K562 (cell line): ENCODE measurements around the gene TAAR8. TPM values are rescaled to one million over a fixed set of nuclear protein-coding genes. Genes with fewer than 3 reads are reported as not detected.

Experiments used
- ATAC-seq: fragments of 200-7000 bp; cut with Tn5 transposase; 3 replicates; pipeline ENCODE4 v1.9.1; 2020; ENCODE audit warnings: moderate library complexity
- BruUV-seq: library from RNA; stranded (reverse); fragments of 400-500 nt; replicated peaks from 2 replicates; lab custom pipeline; 2021; lab: Mats Ljungman, UMichigan
- CTCF ChIA-PET: fragments of 300-600 bp; formaldehyde crosslinking; extraction: SDS; loops from one replicate; lab custom pipeline; 2021; ENCODE audit warnings: low intra/inter-chr PET ratio; lab: Yijun Ruan, JAX
- POLR2A ChIA-PET: fragments of 300-600, 350-650 bp; sonication (Branson Sonifier 250); formaldehyde crosslinking; extraction: SDS; loops from one replicate; lab custom pipeline; 2021; ENCODE audit warnings: antibody characterized with exemption, inconsistent platforms; lab: Yijun Ruan, JAX
- DNase-seq, 4 experiments: peaks; one replicate each; pipeline versions ENCODE4 v3.0.0 to v3.0.0-alpha.2; 2011 to 2018; ENCODE audit warnings: low spot score in 3 of 4, mixed read lengths in 3 of 4; ENCODE audit errors: extremely low read depth in 1 of 4
- FAIRE-seq: peaks from 2 replicates; lab custom pipeline; 2011; peaks lifted over from hg19 to GRCh38; lab: Jason Lieb, UNC
- H2AFZ ChIP-seq: 2 replicates; pipeline ENCODE4 v1.6.0; 2011; ENCODE audit warnings: low read depth, low read length, control low read depth, inconsistent platforms
- H3K27ac ChIP-seq: fragments of 200-600 bp; 3 replicates; pipeline ENCODE4 v1.8.0; 2011; ENCODE audit warnings: low read depth, mild to moderate bottlenecking, control low read depth, inconsistent platforms, low read length, moderate library complexity, mixed read lengths; ENCODE audit errors: extremely low read depth
- H3K27me3 ChIP-seq, 2 experiments: fragments of 300-600 bp in 1 of 2; 2 replicates in 1 of 2; 3 replicates in 1 of 2; pipeline versions ENCODE4 v1.6.0 to v1.8.0; 2011; ENCODE audit warnings: inconsistent platforms in 2 of 2, low read length in 2 of 2, mild to moderate bottlenecking in 1 of 2, mixed read lengths in 1 of 2, moderate library complexity in 1 of 2; ENCODE audit not compliant: control insufficient read depth in 2 of 2, insufficient read depth in 2 of 2
- H3K36me3 ChIP-seq: fragments of 300-600 bp; 3 replicates; pipeline ENCODE4 v1.8.0; 2011; ENCODE audit warnings: mild to moderate bottlenecking, low read length, inconsistent platforms; ENCODE audit not compliant: control insufficient read depth, insufficient read depth
- H3K4me1 ChIP-seq, 2 experiments: fragments of 200-600 bp in 1 of 2; replicated peaks in 1 of 2; 2 replicates in 1 of 2; 3 replicates in 1 of 2; pipeline versions ENCODE4 v1.5.1 to v1.8.0; 2011; ENCODE audit warnings: inconsistent platforms in 2 of 2, low read length in 2 of 2, mild to moderate bottlenecking in 1 of 2, mixed read lengths in 1 of 2, moderate library complexity in 1 of 2; ENCODE audit not compliant: control insufficient read depth in 2 of 2, insufficient read depth in 2 of 2
- H3K4me2 ChIP-seq: 2 replicates; pipeline ENCODE4 v1.6.1; 2011; ENCODE audit warnings: low read length, control low read depth, inconsistent platforms, mixed read lengths; ENCODE audit not compliant: insufficient read depth
- H3K4me3 ChIP-seq: fragments of 200-600 bp; sonication (generic), shearing (Covaris generic); 2 replicates; pipeline ENCODE4 v1.5.1; 2016; ENCODE audit warnings: control low read depth, inconsistent platforms
- H3K79me2 ChIP-seq: fragments of 200-600 bp; 3 replicates; pipeline ENCODE4 v1.8.0; 2011; ENCODE audit warnings: low read length, inconsistent platforms; ENCODE audit not compliant: control insufficient read depth, insufficient read depth
- H3K9ac ChIP-seq, 2 experiments: 2 replicates each; pipeline versions ENCODE4 v1.6.0 to v1.6.1; 2011; ENCODE audit warnings: low read depth in 2 of 2, low read length in 2 of 2, control low read depth in 1 of 2, inconsistent platforms in 1 of 2, mild to moderate bottlenecking in 1 of 2, mixed read lengths in 1 of 2; ENCODE audit not compliant: insufficient read depth in 1 of 2
- H3K9me1 ChIP-seq: one replicate; pipeline ENCODE4 v1.6.0; 2011; ENCODE audit warnings: inconsistent platforms, mild to moderate bottlenecking, low read length, moderate library complexity; ENCODE audit not compliant: control insufficient read depth, insufficient read depth
- H3K9me3 ChIP-seq: replicated peaks from 2 replicates; pipeline ENCODE4 v1.5.1; 2011; ENCODE audit warnings: low read depth, low read length, inconsistent platforms; ENCODE audit not compliant: control insufficient read depth, insufficient read depth
- H4K20me1 ChIP-seq: replicated peaks from 2 replicates; pipeline ENCODE4 v1.6.1; 2011; ENCODE audit warnings: low read length, inconsistent platforms, mixed read lengths; ENCODE audit not compliant: control insufficient read depth, insufficient read depth
- BCOR ChIP-seq: fragments of 450-650 bp; IDR thresholded peaks from 2 replicates; pipeline ENCODE4 v1.6.1; 2016
- CBX5 ChIP-seq: IDR thresholded peaks from 2 replicates; pipeline ENCODE4 v1.6.1; 2014; ENCODE audit warnings: low read depth, borderline replicate concordance
- MCM5 ChIP-seq: fragments of 450-650 bp; IDR thresholded peaks from 2 replicates; pipeline ENCODE4 v1.6.1; 2016; ENCODE audit warnings: low read depth
- NKRF ChIP-seq: fragments of 450-650 bp; IDR thresholded peaks from 2 replicates; pipeline ENCODE4 v1.6.1; 2016; ENCODE audit warnings: borderline replicate concordance
- PHB2 ChIP-seq: fragments of 450-650 bp; IDR thresholded peaks from 2 replicates; pipeline ENCODE4 v1.6.1; 2017; ENCODE audit warnings: low read depth
- RHOXF2B ChIP-seq: fragments of 250-450 bp; sonication (Bioruptor Pico); conservative IDR thresholded peaks from 2 replicates; pipeline ENCODE4 v1.5.1; 2021
- WGBS: fragments of 100-300 bp; shearing (Covaris generic); methylation state at CpG from one replicate; pipeline ENCODE4 v1.1.6; 2016; ENCODE audit warnings: low coverage, mixed read lengths; ENCODE audit not compliant: insufficient coverage; ENCODE audit errors: missing lambda C conversion rate; 5-methylcytosine and 5-hydroxymethylcytosine counted together
- in situ Hi-C: fragments of 300-500 bp; cut with MboI; formaldehyde crosslinking; loops from 4 replicates; pipeline ENCODE4 v1.15.0; 2018; ENCODE audit warnings: inconsistent platforms, mixed read lengths
- intact Hi-C: fragments of 100-400 bp; cut with micrococcal nuclease; formaldehyde crosslinking; loops from 2 replicates; pipeline ENCODE4 v1.14.2; 2022
- polyA plus RNA-seq, 8 experiments: library from polyadenylated mRNA; depleted of rRNA in 4 of 8; stranded (reverse) in 5 of 8; unstranded in 3 of 8; fragments of >200 nt; fragmentation: Nextera tagmentation in 2 of 8; fragmentation: Illumina TruSeq in 1 of 8; extraction: Ambion mirVana in 2 of 8; extraction: Trizol in 1 of 8; gene quantifications; 2 replicates each; pipeline versions ENCODE4 v1.2.1 to v1.2.3, GENCODE V29; 2011 to 2014; ENCODE audit warnings: inconsistent platforms in 1 of 8, missing spikeins in 1 of 8
- total RNA-seq, 7 experiments: library from RNA; depleted of rRNA in 6 of 7; stranded (reverse); fragments of >200 nt in 6 of 7; fragmentation: Illumina TruSeq in 2 of 7; extraction: Trizol in 2 of 7; gene quantifications; 2 replicates each; pipeline versions ENCODE4 v1.2.1 to v1.2.3, GENCODE V29; 2011 to 2021; ENCODE audit warnings: low replicate concordance in 1 of 7
- TF ChIP-seq, protein P1 (sequence below): sonication (generic); formaldehyde crosslinking; IDR thresholded peaks from 2 replicates; pipeline ENCODE4 v1.8.0; 2022; ENCODE audit warnings: missing genetic modification reagents, mild to moderate bottlenecking, borderline replicate concordance

Gene TAAR8
- total and polyA plus RNA-seq, 9 of the 15 experiments (the other 6 are each of a cell fraction or from before 2014, with no cell fraction given): not detected

GRCh38 chr6:132504757-132505156, 47.7 kb upstream of the TAAR8 start (continued):
- no peak for TF ChIP-seq NKRF

DNA sequence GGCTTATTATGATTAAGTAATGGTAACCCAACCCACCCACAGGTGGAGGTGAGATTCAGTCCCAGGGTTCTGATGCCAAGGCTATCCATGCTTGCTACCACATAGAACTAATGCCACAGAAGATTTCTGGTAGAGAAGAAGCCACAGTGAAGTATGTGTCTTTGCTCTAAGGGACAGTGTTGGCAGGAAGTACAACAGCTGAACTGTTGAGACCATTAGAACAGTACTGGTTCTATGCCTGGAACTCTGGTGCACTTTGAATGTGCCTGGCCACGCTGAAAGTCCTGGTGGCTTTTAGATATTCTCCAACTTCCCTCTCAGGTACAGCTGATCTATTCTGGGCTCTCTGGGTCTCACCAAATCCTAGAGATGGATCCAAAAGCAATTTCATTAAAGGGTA, 47.3 kb upstream of the TAAR8 start:
- no peak overlapping the region for H2AFZ ChIP-seq
- FAIRE-seq: no peak
- H3K9ac ChIP-seq: no peak overlapping the region
- intact Hi-C loops (no loop called here), in situ Hi-C loops (loop anchor here (25.0 kb wide), 1 partner anchor 1582 kb away; no protein-coding TSS in a partner anchor)
- H3K4me1 ChIP-seq: no peaks in the 10 kb centered on the region; a peak in 1 of 5 replicates
- no peaks in the 10 kb centered on the region for H3K27me3 ChIP-seq
- DNase-seq: no peak
- peaks cover 58% of the 10 kb centered on the region for H3K79me2 ChIP-seq
- POLR2A ChIA-PET: no interaction called here
- no peak overlapping the region for H3K27ac ChIP-seq
- no TSS peak for BruUV-seq
- no peak overlapping the region for H3K4me2 ChIP-seq
- H3K36me3 ChIP-seq: peaks cover 29% of the 10 kb centered on the region
- H3K4me3 ChIP-seq: no peak overlapping the region
- 86% methylated on average over 1 of the region's 1 CpG for WGBS
- no peaks in the 10 kb centered on the region; the same call in 1 of the 2 replicates for H4K20me1 ChIP-seq
- ATAC-seq: no peak
- no peaks in the 10 kb centered on the region for H3K9me3 ChIP-seq
- H3K9me1 ChIP-seq: no peaks in the 10 kb centered on the region
- CTCF ChIA-PET: no interaction called here
- TF ChIP-seq MCM5: no peak
- no peak for TF ChIP-seq BCOR
- no peak for TF ChIP-seq CBX5
- TF ChIP-seq, protein P1, sequence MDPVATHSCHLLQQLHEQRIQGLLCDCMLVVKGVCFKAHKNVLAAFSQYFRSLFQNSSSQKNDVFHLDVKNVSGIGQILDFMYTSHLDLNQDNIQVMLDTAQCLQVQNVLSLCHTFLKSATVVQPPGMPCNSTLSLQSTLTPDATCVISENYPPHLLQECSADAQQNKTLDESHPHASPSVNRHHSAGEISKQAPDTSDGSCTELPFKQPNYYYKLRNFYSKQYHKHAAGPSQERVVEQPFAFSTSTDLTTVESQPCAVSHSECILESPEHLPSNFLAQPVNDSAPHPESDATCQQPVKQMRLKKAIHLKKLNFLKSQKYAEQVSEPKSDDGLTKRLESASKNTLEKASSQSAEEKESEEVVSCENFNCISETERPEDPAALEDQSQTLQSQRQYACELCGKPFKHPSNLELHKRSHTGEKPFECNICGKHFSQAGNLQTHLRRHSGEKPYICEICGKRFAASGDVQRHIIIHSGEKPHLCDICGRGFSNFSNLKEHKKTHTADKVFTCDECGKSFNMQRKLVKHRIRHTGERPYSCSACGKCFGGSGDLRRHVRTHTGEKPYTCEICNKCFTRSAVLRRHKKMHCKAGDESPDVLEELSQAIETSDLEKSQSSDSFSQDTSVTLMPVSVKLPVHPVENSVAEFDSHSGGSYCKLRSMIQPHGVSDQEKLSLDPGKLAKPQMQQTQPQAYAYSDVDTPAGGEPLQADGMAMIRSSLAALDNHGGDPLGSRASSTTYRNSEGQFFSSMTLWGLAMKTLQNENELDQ (CRISPR knock-in tag): no peak
- no peak for TF ChIP-seq RHOXF2B (CRISPR knock-in tag)
- no peak for TF ChIP-seq PHB2
